Lung microvascular endothelial cell (primary cell): ENCODE data around the gene ZFPM1. TPM values are rescaled to one million over a fixed set of nuclear protein-coding genes. Genes with fewer than 3 reads are reported as not detected.

Experiments used
- DNase-seq, 2 donors: peaks; one replicate each; pipeline versions ENCODE4 v3.0.0 to v3.0.0-alpha.2; 2010; ENCODE audit warnings: low read depth in 2 of 2
- total RNA-seq: library from RNA; depleted of rRNA; stranded (reverse); fragments of >200 nt; gene quantifications from 2 replicates; pipeline ENCODE4 v1.2.1, GENCODE V29; 2014

ZFPM1 gene
- total RNA-seq, 1 donor from 2014 or later = 0.60 TPM

- DNase-seq = peak; percentile 26 to 35
Measured at GRCh38 chr16:88560714-88561484, 107.8 kb downstream of the ZFPM1 start.

GRCh38 chr16:88561485-88562359, 108.6 kb downstream of the ZFPM1 start:
- peak; percentile 46 to 68 for DNase-seq

GRCh38 chr16:88566158-88566557, 113.1 kb downstream of the ZFPM1 start:
- DNase-seq = peak; percentile 21 to 59

- DNase-seq = no peak
Measured at GRCh38 chr16:88568710-88569613, 115.9 kb downstream of the ZFPM1 start.

GRCh38 chr16:88569614-88569984, 116.5 kb downstream of the ZFPM1 start:
- DNase-seq = peak in 1 of 2 donors; percentile 10

GRCh38 chr16:88569985-88570690, 117.1 kb downstream of the ZFPM1 start, which contains the start of gene ZC3H18:
Gene ZC3H18 (plus strand): TSS chr16:88570403. CDS start chr16:88577124, 6,721 bp downstream.
- peak; percentile 97 to 98 for DNase-seq

- DNase-seq = peak; percentile 34 to 39
Measured at GRCh38 chr16:88570691-88571092, 117.6 kb downstream of the ZFPM1 start.

GRCh38 chr16:88575251-88575650, 122.2 kb downstream of the ZFPM1 start:
- no peak for DNase-seq

- no peak for DNase-seq
Measured at GRCh38 chr16:88576307-88576706, 123.2 kb downstream of the ZFPM1 start.

GRCh38 chr16:88577166-88577565, 124.1 kb downstream of the ZFPM1 start:
- no peak for DNase-seq

GRCh38 chr16:88578446-88579313, 125.6 kb downstream of the ZFPM1 start:
- no peak for DNase-seq

GRCh38 chr16:88580371-88580770, 127.3 kb downstream of the ZFPM1 start:
- no peak for DNase-seq

- no peak for DNase-seq
Measured at GRCh38 chr16:88581033-88581432, 128.0 kb downstream of the ZFPM1 start.

- DNase-seq = no peak
Measured at GRCh38 chr16:88582912-88583575, 130.0 kb downstream of the ZFPM1 start.

- DNase-seq = peak in 1 of 2 donors; percentile 60
Measured at GRCh38 chr16:88584676-88585075, 131.6 kb downstream of the ZFPM1 start.

- DNase-seq = no peak
Measured at GRCh38 chr16:88585269-88585668, 132.2 kb downstream of the ZFPM1 start.

- no peak for DNase-seq
Measured at GRCh38 chr16:88585927-88586581, 133.0 kb downstream of the ZFPM1 start.
